IPS-18c (cell line): ENCODE data around the gene LIMCH1.
"Not testable (repeated sequence)": the region's sequence is repeated elsewhere in the genome, so short reads cannot be mapped to it uniquely, and the experiment has no call there.

Source experiments
- H3K4me3 ChIP-seq: 2 replicates; pipeline ENCODE4 v1.7.0; 2013; ENCODE audit warnings: low read depth, mild to moderate bottlenecking, low read length, moderate library complexity; ENCODE audit not compliant: insufficient read depth
- H3K9me3 ChIP-seq: one replicate; pipeline ENCODE4 v1.6.1; 2013; ENCODE audit warnings: mild to moderate bottlenecking, low read length, moderate library complexity; ENCODE audit not compliant: control insufficient read depth, insufficient read depth

The LIMCH1 gene

DNA sequence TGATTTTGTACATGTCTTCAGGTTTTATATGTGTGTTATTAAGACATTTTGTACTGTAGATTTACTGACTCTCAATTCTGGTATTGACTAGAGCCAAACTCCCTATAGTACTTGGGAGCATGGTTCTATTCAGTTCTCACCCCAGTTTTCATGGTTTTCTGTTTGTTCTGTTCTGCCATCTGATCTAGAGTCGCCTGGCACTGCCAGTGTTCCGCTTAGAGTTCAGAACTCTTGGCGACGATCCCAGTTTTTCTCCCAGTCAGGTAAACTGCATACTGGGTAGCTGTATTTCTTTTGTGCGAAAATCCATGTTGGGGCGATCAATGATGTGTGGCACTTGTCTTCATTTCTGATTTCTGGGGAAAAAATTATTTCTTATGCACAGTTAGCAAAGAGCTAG, 132.6 kb downstream of the LIMCH1 start:
- Histone ChIP-seq H3K4me3 (no peak overlapping the region), H3K9me3 (no peaks in the 10 kb centered on the region)

DNA sequence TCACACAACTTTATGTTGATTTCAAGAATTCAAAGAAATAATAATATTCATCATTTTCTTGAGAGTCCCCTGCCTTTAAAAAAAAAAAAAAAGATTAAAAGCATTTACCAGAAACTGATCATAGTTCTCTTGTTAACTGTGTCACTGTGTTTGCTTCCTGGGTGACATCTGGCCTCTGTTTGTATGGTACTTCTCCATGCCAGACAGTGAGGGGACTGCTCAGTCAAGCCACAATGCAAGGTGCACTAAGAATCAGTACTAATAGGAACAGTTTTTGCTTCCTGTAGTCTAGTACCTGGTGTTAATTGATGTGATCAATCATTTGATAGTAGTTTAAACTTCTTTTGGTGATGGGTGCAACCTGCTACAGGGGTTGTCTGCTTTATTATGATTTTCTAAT, 133.0 kb downstream of the LIMCH1 start:
- Histone ChIP-seq H3K4me3 (no peak overlapping the region), H3K9me3 (no peaks in the 10 kb centered on the region)

DNA sequence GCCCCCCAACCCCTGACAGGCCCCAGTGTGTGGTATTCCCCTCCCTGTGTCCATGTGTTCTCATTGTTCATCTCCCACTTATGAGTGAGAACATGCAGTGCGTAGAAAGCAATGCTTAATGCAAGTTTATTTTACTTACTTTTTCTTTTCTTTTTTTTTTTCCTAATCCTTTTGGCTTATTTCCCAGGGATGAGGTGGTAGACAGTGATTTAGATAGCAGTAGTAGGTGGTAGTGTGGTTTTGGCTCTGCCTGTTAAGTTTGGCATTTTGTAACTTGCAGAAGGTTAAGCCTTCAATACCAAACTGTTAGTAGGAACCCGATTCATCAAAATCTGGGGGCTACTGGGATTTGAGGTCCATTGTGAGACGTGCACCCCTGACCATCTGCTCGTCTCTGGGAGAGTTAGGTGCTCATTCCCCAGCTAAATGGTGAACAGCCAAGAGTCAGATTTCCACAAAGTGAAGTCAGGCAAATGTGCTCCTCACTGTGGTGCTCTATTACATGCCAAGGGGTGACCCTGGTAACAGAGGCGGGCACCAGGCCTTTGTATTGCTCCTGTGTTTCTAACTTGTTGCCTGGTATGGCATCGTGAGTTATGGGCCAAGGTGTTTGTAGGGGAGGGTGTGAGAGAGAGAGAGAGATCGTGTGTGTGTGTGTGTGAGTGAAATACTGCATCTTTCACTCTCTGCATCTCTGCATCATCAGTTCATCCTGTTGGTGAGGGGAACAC, 140.3 kb downstream of the LIMCH1 start:
- Histone ChIP-seq H3K4me3 (no peak overlapping the region), H3K9me3 (no peaks in the 10 kb centered on the region)

GRCh38 chr4:41678951-41679350, 141.0 kb downstream of the LIMCH1 start:
- H3K9me3 ChIP-seq, result no peaks in the 10 kb centered on the region
- no peak overlapping the region for H3K4me3 ChIP-seq

DNA sequence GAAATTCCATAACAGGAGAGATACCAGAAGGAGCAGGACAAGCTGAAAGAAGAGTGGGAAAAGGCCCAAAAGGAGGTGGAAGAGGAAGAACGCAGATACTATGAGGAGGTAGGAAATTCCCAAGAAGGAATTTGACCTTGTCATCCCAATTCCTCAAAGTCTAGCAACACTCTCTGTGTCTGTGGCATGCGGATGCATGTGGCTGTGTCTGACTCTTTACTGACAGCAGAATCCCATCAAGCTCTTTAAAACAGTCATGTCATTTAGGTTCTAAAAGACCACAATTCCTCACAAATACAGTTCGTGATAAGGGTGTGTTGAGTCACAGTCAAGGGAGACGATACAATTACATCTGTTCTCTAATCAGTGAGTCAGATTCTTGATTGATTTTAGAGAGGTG, 142.0 kb downstream of the LIMCH1 start:
- no peaks in the 10 kb centered on the region for H3K9me3 ChIP-seq

DNA sequence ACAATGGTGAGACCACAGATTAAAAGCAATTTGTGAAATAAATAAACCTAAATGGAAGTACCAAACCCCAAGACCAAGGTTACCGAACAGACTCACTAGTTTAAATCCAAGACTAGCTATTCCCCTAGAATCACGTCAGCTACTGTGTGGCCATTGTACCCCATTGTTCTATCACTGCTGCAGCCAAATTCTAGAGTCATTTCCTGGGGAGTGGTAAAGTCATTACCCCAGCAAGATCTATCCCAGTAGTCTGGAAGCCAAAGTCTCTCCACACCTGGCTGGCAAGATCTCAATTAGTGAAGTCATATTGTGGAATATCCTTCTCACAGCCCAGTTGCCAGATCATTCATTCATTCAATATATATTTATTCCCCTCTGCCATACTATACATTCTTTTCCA, 143.1 kb downstream of the LIMCH1 start:
- H3K9me3 ChIP-seq, result no peaks in the 10 kb centered on the region
- no peak overlapping the region for H3K4me3 ChIP-seq

More for the DNA sequence above, 142.0 kb downstream of the LIMCH1 start:
- no peak overlapping the region for H3K4me3 ChIP-seq

- no peaks in the 10 kb centered on the region for H3K9me3 ChIP-seq
- no peak overlapping the region for H3K4me3 ChIP-seq
Measured at GRCh38 chr4:41683326-41683725, 145.4 kb downstream of the LIMCH1 start.

DNA sequence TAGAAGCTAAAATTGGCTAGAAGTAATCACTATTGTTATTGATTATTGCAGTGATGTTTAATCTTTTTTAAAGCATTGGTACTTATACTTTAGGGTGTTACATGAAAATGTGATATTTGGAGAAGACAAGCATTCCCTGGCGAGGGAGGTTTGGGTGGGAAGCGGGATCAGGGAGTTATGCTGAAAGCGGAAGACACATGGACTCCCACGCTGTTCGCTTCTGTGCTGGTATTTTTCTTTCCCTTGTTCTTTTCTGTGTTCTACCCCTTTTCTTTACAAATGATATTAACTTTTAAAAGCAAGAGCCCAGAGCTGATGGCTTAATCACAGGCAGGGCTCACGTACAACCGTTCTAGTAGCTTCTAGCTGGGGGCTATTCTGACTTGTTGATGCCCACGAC, 148.9 kb downstream of the LIMCH1 start:
- no peaks in the 10 kb centered on the region for H3K9me3 ChIP-seq
- H3K4me3 ChIP-seq, result no peak overlapping the region

- Histone ChIP-seq H3K9me3 (no peaks in the 10 kb centered on the region), H3K4me3 (no peak overlapping the region)
Measured at GRCh38 chr4:41687971-41688370, 150.0 kb downstream of the LIMCH1 start.

GRCh38 chr4:41692717-41693345, 154.9 kb downstream of the LIMCH1 start:
- no peaks in the 10 kb centered on the region for H3K9me3 ChIP-seq
- no peak overlapping the region for H3K4me3 ChIP-seq

GRCh38 chr4:41693629-41694028, 155.7 kb downstream of the LIMCH1 start:
- Histone ChIP-seq H3K4me3 (no peak overlapping the region), H3K9me3 (no peaks in the 10 kb centered on the region)

GRCh38 chr4:41696131-41696530, 158.2 kb downstream of the LIMCH1 start:
- Histone ChIP-seq H3K9me3 (no peaks in the 10 kb centered on the region), H3K4me3 (no peak overlapping the region)

- H3K9me3 ChIP-seq, result no peaks in the 10 kb centered on the region
Measured at GRCh38 chr4:41696763-41697162, 158.8 kb downstream of the LIMCH1 start.

DNA sequence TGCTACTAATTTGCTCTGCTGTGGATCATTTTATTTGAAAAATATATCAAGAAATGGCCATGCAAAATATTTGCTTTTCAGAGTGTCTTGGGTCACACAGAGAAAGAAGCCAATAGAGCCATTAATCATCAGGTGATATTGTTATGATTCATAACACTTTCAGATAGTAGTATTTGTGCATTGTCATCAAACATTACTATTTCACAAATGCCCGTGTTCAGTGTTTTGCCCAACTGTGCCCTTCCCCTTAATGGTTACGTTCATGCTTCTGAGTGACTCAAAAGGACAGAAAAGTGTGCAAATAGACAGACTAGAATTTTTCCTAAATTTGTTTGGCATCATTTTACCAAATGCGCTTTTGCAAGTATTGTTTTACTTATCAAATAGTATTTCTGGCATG, 164.0 kb downstream of the LIMCH1 start:
- Histone ChIP-seq H3K4me3 (no peak overlapping the region), H3K9me3 (no peaks in the 10 kb centered on the region)

More at GRCh38 chr4:41696763-41697162, 158.8 kb downstream of the LIMCH1 start:
- no peak overlapping the region for H3K4me3 ChIP-seq

DNA sequence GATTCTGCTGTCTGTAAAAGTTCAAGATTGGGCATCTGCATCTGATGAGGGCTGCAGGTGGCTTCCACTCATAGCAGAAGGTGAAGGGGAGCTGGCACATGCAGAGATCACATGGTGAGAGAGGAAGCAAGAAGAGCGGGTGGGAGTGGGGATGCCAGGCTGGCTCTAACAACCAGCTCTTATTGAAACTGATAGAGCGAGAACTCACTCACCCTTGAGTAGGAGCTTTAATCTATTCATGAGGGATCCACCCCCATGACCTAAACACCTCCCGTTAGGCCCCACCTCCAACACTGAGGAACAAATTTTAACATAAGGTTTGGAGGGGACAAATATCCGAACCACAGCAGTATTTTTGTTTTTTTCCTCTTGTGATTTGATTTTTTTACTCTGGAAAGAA, 164.8 kb downstream of the LIMCH1 start:
- Histone ChIP-seq H3K9me3 (no peaks in the 10 kb centered on the region), H3K4me3 (no peak overlapping the region)

- H3K4me3 ChIP-seq, result no peak overlapping the region
- no peaks in the 10 kb centered on the region for H3K9me3 ChIP-seq
Measured at GRCh38 chr4:41703785-41704184, 165.8 kb downstream of the LIMCH1 start.

- H3K9me3 ChIP-seq, result no peaks in the 10 kb centered on the region
- H3K4me3 ChIP-seq, result no peak overlapping the region
Measured at GRCh38 chr4:41709844-41710481, 172.0 kb downstream of the LIMCH1 start.

GRCh38 chr4:41711654-41712053, 173.7 kb downstream of the LIMCH1 start:
- not testable (repeated sequence) for H3K4me3 ChIP-seq, H3K9me3 ChIP-seq
